SK-N-SH (cell line): ENCODE results near the gene HAUS7. TPM values are rescaled to one million over a fixed set of nuclear protein-coding genes. Genes with fewer than 3 reads are reported as not detected.

ENCODE experiments used
- CTCF ChIA-PET: fragments of 300-600, 350-600 bp; formaldehyde crosslinking; extraction: SDS; loops from one replicate; lab custom pipeline; 2021; lab: Yijun Ruan, JAX
- POLR2A ChIA-PET: fragments of 350-600 bp; sonication (Branson Sonifier 250); formaldehyde crosslinking; extraction: SDS; loops from one replicate; lab custom pipeline; 2020; ENCODE audit warnings: antibody characterized with exemption, inconsistent platforms; lab: Yijun Ruan, JAX
- DNase-seq: peaks from one replicate; pipeline ENCODE4 v3.0.0; 2012
- H2AFZ ChIP-seq: fragments of 200-600 bp; sonication (generic); 2 replicates; pipeline ENCODE4 v1.8.1; 2016; ENCODE audit warnings: antibody characterized with exemption, mild to moderate bottlenecking, low read depth
- H3F3A ChIP-seq: fragments of 200-600 bp; sonication (generic); replicated peaks from 2 replicates; pipeline ENCODE3; 2016; ENCODE audit warnings: antibody characterized with exemption, mild to moderate bottlenecking; ENCODE audit not compliant: insufficient read depth
- H3K27ac ChIP-seq, 2 experiments: fragments of 200-500 bp in 1 of 2; fragments of 200-600 bp in 1 of 2; sonication (Bioruptor generic) in 1 of 2; sonication (generic), shearing (Covaris generic) in 1 of 2; 2 replicates each; pipeline versions ENCODE4 v1.5.1 to v1.6.1; 2014 to 2016; ENCODE audit warnings: low read depth in 2 of 2, inconsistent platforms in 1 of 2, low read length in 1 of 2, mild to moderate bottlenecking in 1 of 2, mixed read lengths in 1 of 2
- H3K27me3 ChIP-seq: fragments of 200-600 bp; sonication (generic), shearing (Covaris generic); 2 replicates; pipeline ENCODE4 v1.6.1; 2016; ENCODE audit warnings: mixed run types; ENCODE audit not compliant: insufficient read depth
- H3K36me3 ChIP-seq, 2 experiments: fragments of 200-500 bp in 1 of 2; fragments of 200-600 bp in 1 of 2; sonication (Bioruptor generic) in 1 of 2; sonication (generic) in 1 of 2; replicated peaks in 1 of 2; 2 replicates each; pipeline versions ENCODE3 to v1.5.1; 2014 to 2016; ENCODE audit warnings: low read length in 1 of 2, mild to moderate bottlenecking in 1 of 2; ENCODE audit not compliant: insufficient read depth in 2 of 2, control insufficient read depth in 1 of 2
- H3K4me1 ChIP-seq, 2 experiments: fragments of 200-500 bp in 1 of 2; fragments of 200-600 bp in 1 of 2; sonication (Bioruptor generic) in 1 of 2; sonication (generic), shearing (Covaris generic) in 1 of 2; 2 replicates each; pipeline versions ENCODE4 v1.5.1 to v1.6.1; 2014 to 2016; ENCODE audit warnings: low read depth in 1 of 2, low read length in 1 of 2, mixed run types in 1 of 2; ENCODE audit not compliant: insufficient read depth in 2 of 2, control insufficient read depth in 1 of 2
- H3K4me2 ChIP-seq: fragments of 200-600 bp; sonication (generic), shearing (Covaris generic); 2 replicates; pipeline ENCODE4 v1.6.1; 2017; ENCODE audit warnings: mixed run types
- H3K4me3 ChIP-seq, 2 experiments: fragments of 200-500 bp in 1 of 2; fragments of 200-600 bp in 1 of 2; sonication (Bioruptor generic) in 1 of 2; sonication (generic), shearing (Covaris generic) in 1 of 2; 2 replicates each; pipeline versions ENCODE4 v1.5.1 to v1.8.1; 2014 to 2016; ENCODE audit warnings: low read depth in 2 of 2, inconsistent platforms in 1 of 2, low read length in 1 of 2, mild to moderate bottlenecking in 1 of 2, mixed read lengths in 1 of 2, moderate library complexity in 1 of 2
- H3K79me2 ChIP-seq: fragments of 200-600 bp; sonication (generic); 2 replicates; pipeline ENCODE4 v1.8.1; 2017; ENCODE audit warnings: mild to moderate bottlenecking; ENCODE audit not compliant: insufficient read depth
- H3K9ac ChIP-seq: fragments of 200-600 bp; sonication (generic); 2 replicates; pipeline ENCODE4 v1.6.1; 2017; ENCODE audit warnings: mixed run types
- H3K9me2 ChIP-seq: fragments of 200-600 bp; sonication (generic); 2 replicates; pipeline ENCODE4 v1.6.1; 2017; ENCODE audit warnings: mixed run types
- H3K9me3 ChIP-seq: fragments of 200-600 bp; sonication (generic); 2 replicates; pipeline ENCODE4 v1.6.1; 2017; ENCODE audit warnings: mixed run types, mild to moderate bottlenecking, moderate library complexity
- H4K20me1 ChIP-seq: fragments of 200-600 bp; sonication (generic); 2 replicates; pipeline ENCODE4 v1.6.1; 2017; ENCODE audit warnings: mild to moderate bottlenecking, mixed run types; ENCODE audit not compliant: insufficient read depth
- CHD2 ChIP-seq: fragments of 150-350 bp; IDR thresholded peaks from 2 replicates; pipeline ENCODE4 v1.6.1; 2018; ENCODE audit warnings: low read length; ENCODE audit not compliant: partially characterized antibody
- EP300 ChIP-seq, 2 experiments: IDR thresholded peaks; 2 replicates each; pipeline versions ENCODE4 v1.4.0 to v1.6.1; 2012; ENCODE audit warnings: borderline replicate concordance in 1 of 2, low read depth in 1 of 2, low read length in 1 of 2
- EZH2phosphoT487 ChIP-seq: fragments of 200-600 bp; sonication (generic); IDR thresholded peaks from 2 replicates; pipeline ENCODE4 v1.6.1; 2017; ENCODE audit warnings: low read depth, mixed run types, mild to moderate bottlenecking, antibody characterized with exemption, moderate library complexity, borderline replicate concordance
- FOSL2 ChIP-seq: IDR thresholded peaks from 2 replicates; pipeline ENCODE4 v1.4.0; 2012; ENCODE audit warnings: low read depth, mild to moderate bottlenecking, moderate library complexity, borderline replicate concordance
- JUND ChIP-seq: IDR thresholded peaks from 2 replicates; pipeline ENCODE4 v1.4.0; 2012
- MEF2A ChIP-seq: IDR thresholded peaks from 2 replicates; pipeline ENCODE4 v1.4.0; 2012; ENCODE audit warnings: low read depth, borderline replicate concordance
- MXI1 ChIP-seq: IDR thresholded peaks from 2 replicates; pipeline ENCODE4 v1.6.1; 2012; ENCODE audit warnings: mild to moderate bottlenecking, low read depth, low read length, improper control_type of control experiment
- NFIC ChIP-seq: IDR thresholded peaks from 2 replicates; pipeline ENCODE4 v1.4.0; 2012; ENCODE audit warnings: borderline replicate concordance
- NRF1 ChIP-seq: IDR thresholded peaks from 2 replicates; pipeline ENCODE4 v1.6.1; 2012; ENCODE audit warnings: low read depth, mild to moderate bottlenecking, low read length
- POLR2AphosphoS5 ChIP-seq: IDR thresholded peaks from 2 replicates; pipeline ENCODE4 v1.6.1; 2012; ENCODE audit warnings: low read depth, low read length
- RCOR1 ChIP-seq: fragments of 150-350 bp; IDR thresholded peaks from 2 replicates; pipeline ENCODE4 v1.6.1; 2017; ENCODE audit warnings: antibody characterized with exemption, low read length
- RFX5 ChIP-seq: IDR thresholded peaks from 2 replicates; pipeline ENCODE4 v1.6.1; 2012; ENCODE audit warnings: mild to moderate bottlenecking, improper control_type of control experiment, low read length
- RXRA ChIP-seq: IDR thresholded peaks from 2 replicates; pipeline ENCODE4 v1.4.0; 2012; ENCODE audit warnings: low read depth, mild to moderate bottlenecking, borderline replicate concordance
- SIN3A ChIP-seq: IDR thresholded peaks from 2 replicates; pipeline ENCODE4 v1.6.1; 2012; ENCODE audit warnings: low read depth, mild to moderate bottlenecking, low read length, moderate library complexity, borderline replicate concordance
- SMC3 ChIP-seq: IDR thresholded peaks from 2 replicates; pipeline ENCODE4 v1.6.1; 2012; ENCODE audit warnings: low read depth, low read length, improper control_type of control experiment
- YY1 ChIP-seq: IDR thresholded peaks from 2 replicates; pipeline ENCODE4 v1.4.0; 2012; ENCODE audit warnings: low read depth, mild to moderate bottlenecking
- WGBS: methylation state at CpG from one replicate; pipeline ENCODE4 v1.1.6; 2017; ENCODE audit warnings: low lambda C conversion rate; 5-methylcytosine and 5-hydroxymethylcytosine counted together
- polyA plus RNA-seq, 3 experiments: library from polyadenylated mRNA; depleted of rRNA; stranded (reverse); fragments of >200 nt; gene quantifications; 2 replicates each; pipeline ENCODE4 v1.2.3, GENCODE V29; 2012
- TF ChIP-seq, protein P1 (sequence below): IDR thresholded peaks from 2 replicates; pipeline ENCODE4; 2012
- TF ChIP-seq, protein P2 (sequence below): IDR thresholded peaks from 2 replicates; pipeline ENCODE4 v1.4.0; 2012; ENCODE audit warnings: low read depth, borderline replicate concordance
- TF ChIP-seq, protein P3 (sequence below): IDR thresholded peaks from 2 replicates; pipeline ENCODE4 v1.6.1; 2012; ENCODE audit warnings: mild to moderate bottlenecking, low read depth, low read length, moderate library complexity
- TF ChIP-seq, protein P4 (sequence below): IDR thresholded peaks from 2 replicates; pipeline ENCODE4 v1.4.0; 2012; ENCODE audit warnings: low read depth

The HAUS7 gene
- polyA plus RNA-seq, 1 of the 3 experiments (the other 2 are of a cell fraction) = 39.7 TPM

DNA sequence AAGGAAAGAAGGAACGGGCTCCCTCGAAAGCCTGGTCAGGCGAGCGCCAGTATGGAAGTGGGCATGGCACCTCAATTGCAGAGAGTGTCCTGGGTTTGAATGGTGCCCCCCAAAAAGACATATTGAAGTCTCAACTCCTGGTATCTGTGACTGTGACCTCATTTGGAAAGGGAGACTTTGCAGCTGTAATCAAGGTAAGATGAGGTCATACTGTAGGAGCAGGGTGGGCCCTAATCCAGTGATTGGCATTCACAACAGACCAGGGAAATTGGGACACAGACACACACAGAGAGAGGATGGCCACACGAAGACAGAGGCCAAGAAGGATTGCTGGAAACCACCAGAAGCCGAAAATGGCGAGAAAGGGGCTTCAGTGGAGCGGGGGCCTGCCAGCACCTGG, 52.7 kb downstream of the HAUS7 start:
- Histone ChIP-seq H3K4me2 (no peak overlapping the region), H3K27ac (no peak overlapping the region), H4K20me1 (no peaks in the 10 kb centered on the region), H3F3A (no peaks in the 10 kb centered on the region), H3K27me3 (no peaks in the 10 kb centered on the region; the same call in 1 of the 2 replicates), H3K4me3 (no peak overlapping the region), H3K9me3 (no peaks in the 10 kb centered on the region), H3K9me2 (no peaks in the 10 kb centered on the region), H3K4me1 (no peaks in the 10 kb centered on the region; a peak in 1 of 4 replicates), H3K36me3 (no peaks in the 10 kb centered on the region), H3K79me2 (no peaks in the 10 kb centered on the region), H3K9ac (no peak overlapping the region), H2AFZ (no peak overlapping the region)
- ChIA-PET POLR2A (no interaction called here), CTCF (interaction anchor here (1.3 kb wide), 1 partner anchor 21 kb away, joined by 3 read pairs; no protein-coding TSS in a partner anchor)
- 40% methylated on average over 8 of the region's 8 CpGs for WGBS
- TF ChIP-seq JUND = no peak
- TF ChIP-seq EP300 (IDR thresholded peaks at IDR 0.05; ENCODE audit: borderline replicate concordance in 1 of 2, low read depth in 1 of 2, low read length in 1 of 2) = no peak
- TF ChIP-seq, protein P1, sequence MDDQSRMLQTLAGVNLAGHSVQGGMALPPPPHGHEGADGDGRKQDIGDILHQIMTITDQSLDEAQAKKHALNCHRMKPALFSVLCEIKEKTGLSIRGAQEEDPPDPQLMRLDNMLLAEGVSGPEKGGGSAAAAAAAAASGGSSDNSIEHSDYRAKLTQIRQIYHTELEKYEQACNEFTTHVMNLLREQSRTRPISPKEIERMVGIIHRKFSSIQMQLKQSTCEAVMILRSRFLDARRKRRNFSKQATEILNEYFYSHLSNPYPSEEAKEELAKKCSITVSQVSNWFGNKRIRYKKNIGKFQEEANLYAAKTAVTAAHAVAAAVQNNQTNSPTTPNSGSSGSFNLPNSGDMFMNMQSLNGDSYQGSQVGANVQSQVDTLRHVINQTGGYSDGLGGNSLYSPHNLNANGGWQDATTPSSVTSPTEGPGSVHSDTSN = no peak
- TF ChIP-seq MEF2A = no peak
- no peak for TF ChIP-seq NFIC
- TF ChIP-seq RXRA = no peak
- TF ChIP-seq RCOR1 = no peak
- TF ChIP-seq, protein P2, sequence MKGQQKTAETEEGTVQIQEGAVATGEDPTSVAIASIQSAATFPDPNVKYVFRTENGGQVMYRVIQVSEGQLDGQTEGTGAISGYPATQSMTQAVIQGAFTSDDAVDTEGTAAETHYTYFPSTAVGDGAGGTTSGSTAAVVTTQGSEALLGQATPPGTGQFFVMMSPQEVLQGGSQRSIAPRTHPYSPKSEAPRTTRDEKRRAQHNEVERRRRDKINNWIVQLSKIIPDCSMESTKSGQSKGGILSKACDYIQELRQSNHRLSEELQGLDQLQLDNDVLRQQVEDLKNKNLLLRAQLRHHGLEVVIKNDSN = no peak
- TF ChIP-seq CHD2 = no peak
- no peak for TF ChIP-seq RFX5
- no peak for TF ChIP-seq SMC3
- TF ChIP-seq, protein P3, sequence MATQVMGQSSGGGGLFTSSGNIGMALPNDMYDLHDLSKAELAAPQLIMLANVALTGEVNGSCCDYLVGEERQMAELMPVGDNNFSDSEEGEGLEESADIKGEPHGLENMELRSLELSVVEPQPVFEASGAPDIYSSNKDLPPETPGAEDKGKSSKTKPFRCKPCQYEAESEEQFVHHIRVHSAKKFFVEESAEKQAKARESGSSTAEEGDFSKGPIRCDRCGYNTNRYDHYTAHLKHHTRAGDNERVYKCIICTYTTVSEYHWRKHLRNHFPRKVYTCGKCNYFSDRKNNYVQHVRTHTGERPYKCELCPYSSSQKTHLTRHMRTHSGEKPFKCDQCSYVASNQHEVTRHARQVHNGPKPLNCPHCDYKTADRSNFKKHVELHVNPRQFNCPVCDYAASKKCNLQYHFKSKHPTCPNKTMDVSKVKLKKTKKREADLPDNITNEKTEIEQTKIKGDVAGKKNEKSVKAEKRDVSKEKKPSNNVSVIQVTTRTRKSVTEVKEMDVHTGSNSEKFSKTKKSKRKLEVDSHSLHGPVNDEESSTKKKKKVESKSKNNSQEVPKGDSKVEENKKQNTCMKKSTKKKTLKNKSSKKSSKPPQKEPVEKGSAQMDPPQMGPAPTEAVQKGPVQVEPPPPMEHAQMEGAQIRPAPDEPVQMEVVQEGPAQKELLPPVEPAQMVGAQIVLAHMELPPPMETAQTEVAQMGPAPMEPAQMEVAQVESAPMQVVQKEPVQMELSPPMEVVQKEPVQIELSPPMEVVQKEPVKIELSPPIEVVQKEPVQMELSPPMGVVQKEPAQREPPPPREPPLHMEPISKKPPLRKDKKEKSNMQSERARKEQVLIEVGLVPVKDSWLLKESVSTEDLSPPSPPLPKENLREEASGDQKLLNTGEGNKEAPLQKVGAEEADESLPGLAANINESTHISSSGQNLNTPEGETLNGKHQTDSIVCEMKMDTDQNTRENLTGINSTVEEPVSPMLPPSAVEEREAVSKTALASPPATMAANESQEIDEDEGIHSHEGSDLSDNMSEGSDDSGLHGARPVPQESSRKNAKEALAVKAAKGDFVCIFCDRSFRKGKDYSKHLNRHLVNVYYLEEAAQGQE = no peak
- TF ChIP-seq SIN3A = no peak
- no peak for TF ChIP-seq POLR2AphosphoS5
- no peak for TF ChIP-seq MXI1
- TF ChIP-seq FOSL2 = no peak
- no peak for TF ChIP-seq NRF1
- TF ChIP-seq, protein P4, sequence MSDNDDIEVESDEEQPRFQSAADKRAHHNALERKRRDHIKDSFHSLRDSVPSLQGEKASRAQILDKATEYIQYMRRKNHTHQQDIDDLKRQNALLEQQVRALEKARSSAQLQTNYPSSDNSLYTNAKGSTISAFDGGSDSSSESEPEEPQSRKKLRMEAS = no peak
- TF ChIP-seq EZH2phosphoT487 = no peak
- TF ChIP-seq YY1 = no peak
- DNase-seq = no peak
